HepG2 (cell line): ENCODE data around the gene DSG2. TPM values are rescaled to one million over a fixed set of nuclear protein-coding genes. Genes with fewer than 3 reads are reported as not detected.
A peak's percentile ranks its signal among the peaks of the same experiment; 100 is the strongest.

Source experiments
- FOXK1 ChIP-seq: sonication (generic); formaldehyde crosslinking; IDR thresholded peaks from 2 replicates; pipeline ENCODE4 v1.4.0; 2020; ENCODE audit warnings: low read depth, missing genetic modification reagents, borderline replicate concordance
- FOXO1 ChIP-seq: sonication (generic); formaldehyde crosslinking; IDR thresholded peaks from 2 replicates; pipeline ENCODE4 v1.4.0; 2020; ENCODE audit warnings: missing genetic modification reagents
- HNF4A ChIP-seq: sonication (generic); formaldehyde crosslinking; IDR thresholded peaks from 2 replicates; pipeline ENCODE4 v1.4.0; 2020; ENCODE audit warnings: missing genetic modification reagents
- IKZF4 ChIP-seq: sonication (generic); formaldehyde crosslinking; IDR thresholded peaks from 2 replicates; pipeline ENCODE4 v1.5.1; 2020; ENCODE audit warnings: borderline replicate concordance, mild to moderate bottlenecking, low read depth, missing genetic modification reagents; ENCODE audit errors: not compliant biosample characterization
- KDM4B ChIP-seq: sonication (generic); formaldehyde crosslinking; IDR thresholded peaks from 2 replicates; pipeline ENCODE4 v1.4.0; 2020; ENCODE audit warnings: missing genetic modification reagents
- MAFG ChIP-seq: sonication (generic); formaldehyde crosslinking; IDR thresholded peaks from 2 replicates; pipeline ENCODE4 v1.5.1; 2020; ENCODE audit warnings: mild to moderate bottlenecking, missing genetic modification reagents
- MAZ ChIP-seq, 2 experiments: sonication (generic) in 1 of 2; formaldehyde crosslinking in 1 of 2; IDR thresholded peaks; 2 replicates each; pipeline versions ENCODE4 v1.5.0 to v1.6.1; 2012 to 2020; ENCODE audit warnings: low read depth in 2 of 2, mild to moderate bottlenecking in 2 of 2, borderline replicate concordance in 1 of 2, improper control_type of control experiment in 1 of 2, low read length in 1 of 2, missing genetic modification reagents in 1 of 2, moderate library complexity in 1 of 2
- MXD3 ChIP-seq: IDR thresholded peaks from 2 replicates; pipeline ENCODE4 v1.6.1; 2016; ENCODE audit warnings: mild to moderate bottlenecking, missing biosample characterization, missing genetic modification reagents
- PHF8 ChIP-seq: sonication (generic); formaldehyde crosslinking; IDR thresholded peaks from 2 replicates; pipeline ENCODE4 v1.5.0; 2020; ENCODE audit warnings: missing genetic modification reagents
- SAP130 ChIP-seq: IDR thresholded peaks from 2 replicates; pipeline ENCODE4 v1.6.1; 2016; ENCODE audit warnings: low read depth
- TAF15 ChIP-seq: fragments of 200-400 bp; formaldehyde crosslinking; IDR thresholded peaks from one replicate; pipeline ENCODE4 v1.6.1; 2018; ENCODE audit warnings: mild to moderate bottlenecking, low read depth, low read length; ENCODE audit not compliant: poor library complexity, severe bottlenecking
- ZBTB20 ChIP-seq: sonication (generic); formaldehyde crosslinking; IDR thresholded peaks from 2 replicates; pipeline ENCODE4 v1.8.1; 2023; ENCODE audit warnings: missing genetic modification reagents, low read depth, mild to moderate bottlenecking, borderline replicate concordance
- ZBTB3 ChIP-seq: sonication (generic); formaldehyde crosslinking; IDR thresholded peaks from 2 replicates; pipeline ENCODE4 v1.4.0; 2020; ENCODE audit warnings: low read depth, mild to moderate bottlenecking, moderate library complexity, missing genetic modification reagents, borderline replicate concordance
- ZC3H4 ChIP-seq: sonication (generic); formaldehyde crosslinking; IDR thresholded peaks from 2 replicates; pipeline ENCODE4 v1.4.0; 2020; ENCODE audit warnings: missing genetic modification reagents, borderline replicate concordance
- ZNF446 ChIP-seq: sonication (generic); formaldehyde crosslinking; IDR thresholded peaks from 2 replicates; pipeline ENCODE4 v1.5.0; 2020; ENCODE audit warnings: mild to moderate bottlenecking, missing genetic modification reagents
- ZNF629 ChIP-seq: sonication (generic); formaldehyde crosslinking; conservative IDR thresholded peaks from 2 replicates; pipeline ENCODE4 v1.5.0; 2020; ENCODE audit warnings: missing genetic modification reagents
- ZNF660 ChIP-seq: sonication (generic); formaldehyde crosslinking; IDR thresholded peaks from 2 replicates; pipeline ENCODE4 v1.5.1; 2020; ENCODE audit warnings: mild to moderate bottlenecking, low read depth, missing genetic modification reagents, borderline replicate concordance
- ZNF687 ChIP-seq: sonication (generic); formaldehyde crosslinking; IDR thresholded peaks from 2 replicates; pipeline ENCODE4 v1.5.1; 2020; ENCODE audit warnings: mild to moderate bottlenecking, missing genetic modification reagents, moderate library complexity
- ZNF710 ChIP-seq: sonication (generic); formaldehyde crosslinking; IDR thresholded peaks from 2 replicates; pipeline ENCODE4 v1.5.0; 2020; ENCODE audit warnings: mild to moderate bottlenecking, missing genetic modification reagents, borderline replicate concordance
- ZSCAN9 ChIP-seq: IDR thresholded peaks from 2 replicates; pipeline ENCODE4 v1.6.1; 2016; ENCODE audit warnings: borderline replicate concordance
- polyA plus RNA-seq, 8 experiments: library from polyadenylated mRNA; depleted of rRNA in 3 of 8; stranded (reverse) in 7 of 8; unstranded in 1 of 8; fragments of >200 nt; fragmentation: Illumina TruSeq in 4 of 8; extraction: Trizol in 4 of 8; gene quantifications; 2 replicates each; pipeline versions ENCODE4 v1.2.1 to v1.2.3, GENCODE V29; 2011 to 2016; ENCODE audit warnings: low read depth in 4 of 8, missing spikeins in 1 of 8, mixed read lengths in 1 of 8; ENCODE audit not compliant: insufficient read depth in 1 of 8
- total RNA-seq, 5 experiments: library from RNA; depleted of rRNA; stranded (reverse); fragments of >200 nt; fragmentation: Illumina TruSeq; extraction: Trizol; gene quantifications; 2 replicates each; pipeline ENCODE4 v1.2.3, GENCODE V29; 2016; ENCODE audit warnings: low read depth in 1 of 5

The DSG2 gene
- total and polyA plus RNA-seq, 2 of the 13 experiments (the other 11 are each of a cell fraction or from before 2014, with no cell fraction given): 23.3 to 66.7 TPM

GRCh38 chr18:31591628-31592027, 93.7 kb downstream of the DSG2 start, which contains the start of gene TTR (continued):
- TF ChIP-seq PHF8 (CRISPR knock-in tag): peak; percentile 44; the same call in 1 of the 2 replicates
- no peak for TF ChIP-seq MXD3 (CRISPR knock-in tag)
- TF ChIP-seq ZNF687: no peak
- TF ChIP-seq ZNF660 (CRISPR knock-in tag): no peak
- 0 out of 2 replicates have a peak, but pooled peaks have one; percentile 15 for TF ChIP-seq ZBTB20
- no peak for TF ChIP-seq ZNF629 (CRISPR knock-in tag)
- TF ChIP-seq ZBTB3 (CRISPR knock-in tag): no peak
- TF ChIP-seq HNF4A: peak; percentile 79
- no peak for TF ChIP-seq MAFG (CRISPR knock-in tag)
- TF ChIP-seq FOXK1 (CRISPR knock-in tag): 0 out of 2 replicates have a peak, but pooled peaks have one; percentile 29
- TF ChIP-seq ZNF446 (CRISPR knock-in tag): no peak
- peak; percentile 92 for TF ChIP-seq MAZ (IDR thresholded peaks at IDR 0.05; ENCODE audit: borderline replicate concordance, low read depth, low read length)
- no peak; the same call in 1 of the 2 replicates for TF ChIP-seq MAZ (CRISPR knock-in tag; IDR thresholded peaks at IDR 0.05; ENCODE audit: low read depth)
- TF ChIP-seq ZNF710 (CRISPR knock-in tag): peak; percentile 24; the same call in 1 of the 2 replicates
- peak; percentile 60 for TF ChIP-seq SAP130 (CRISPR knock-in tag)
- peak; percentile 77; the same call in 1 of the 2 replicates for TF ChIP-seq KDM4B (CRISPR knock-in tag)
- no peak for TF ChIP-seq IKZF4
- peak; percentile 46; the same call in 1 of the 2 replicates for TF ChIP-seq FOXO1 (CRISPR knock-in tag)
- TF ChIP-seq ZC3H4 (CRISPR knock-in tag): no peak
- TF ChIP-seq TAF15: no peak
- no peak for TF ChIP-seq ZSCAN9 (CRISPR knock-in tag)
